Stimulated activated CD8-positive, alpha-beta memory T cell treated with anti-CD3 and anti-CD28 coated beads, Interleukin-4, amount 100 ng/mL, for 1 hour (primary cell): Measurements from ENCODE around the gene CACNA2D2.

Source experiments
- DNase-seq, 2 donors: peaks; one replicate each; pipeline ENCODE4 v3.0.0-alpha.2; 2020; ENCODE audit warnings: low read depth in 2 of 2, low spot score in 1 of 2

The CACNA2D2 gene

GRCh38 chr3:50470658-50471057 lies 32.8 kb downstream of the CACNA2D2 start:
- DNase-seq, result no peak

DNA sequence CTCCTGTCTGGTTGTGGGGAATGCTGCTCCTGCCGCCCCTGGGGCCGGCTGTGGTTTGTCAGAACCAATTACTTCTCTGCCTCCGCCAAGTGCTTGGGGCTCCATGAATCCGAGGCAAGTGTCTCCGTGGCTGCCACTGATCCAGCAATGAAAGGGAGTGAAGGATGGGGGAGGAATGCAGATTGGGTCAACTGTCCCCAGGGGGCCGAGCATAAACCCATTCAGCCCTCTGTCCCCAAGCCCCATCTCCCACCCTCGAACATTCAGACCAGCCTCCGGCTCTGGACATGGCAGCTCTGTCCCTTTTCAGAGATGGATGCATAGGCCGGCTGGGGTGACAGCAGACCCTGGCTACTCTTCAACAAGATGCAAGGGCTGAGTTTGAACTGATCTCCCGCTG lies 35.5 kb downstream of the CACNA2D2 start:
- no peak for DNase-seq

- DNase-seq, result no peak
Observed at GRCh38 chr3:50466177-50466576, 37.3 kb downstream of the CACNA2D2 start.

GRCh38 chr3:50464569-50464968 lies 38.9 kb downstream of the CACNA2D2 start:
- no peak for DNase-seq

- no peak for DNase-seq
Observed at GRCh38 chr3:50459785-50460184, 43.6 kb downstream of the CACNA2D2 start.

DNA sequence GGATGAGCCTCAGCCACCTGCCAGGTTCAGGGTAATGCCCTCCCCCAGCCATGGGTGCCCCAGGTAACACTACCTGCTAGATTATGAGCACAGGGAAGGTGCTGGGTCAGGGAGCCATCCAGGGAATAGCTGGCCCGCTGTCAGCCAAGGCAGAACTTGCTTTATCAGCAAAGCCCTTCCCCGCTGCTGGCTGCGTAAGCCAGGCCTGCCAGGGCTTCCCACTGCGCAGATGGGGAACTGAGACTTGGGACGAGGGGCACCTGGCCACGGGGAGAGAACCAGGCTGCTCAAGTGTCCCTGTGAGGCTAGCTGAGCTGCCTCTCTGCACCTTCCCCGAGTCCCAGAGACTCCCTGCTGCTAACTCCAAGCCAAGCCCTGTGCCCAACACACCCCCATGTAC lies 45.4 kb downstream of the CACNA2D2 start:
- no peak for DNase-seq

DNA sequence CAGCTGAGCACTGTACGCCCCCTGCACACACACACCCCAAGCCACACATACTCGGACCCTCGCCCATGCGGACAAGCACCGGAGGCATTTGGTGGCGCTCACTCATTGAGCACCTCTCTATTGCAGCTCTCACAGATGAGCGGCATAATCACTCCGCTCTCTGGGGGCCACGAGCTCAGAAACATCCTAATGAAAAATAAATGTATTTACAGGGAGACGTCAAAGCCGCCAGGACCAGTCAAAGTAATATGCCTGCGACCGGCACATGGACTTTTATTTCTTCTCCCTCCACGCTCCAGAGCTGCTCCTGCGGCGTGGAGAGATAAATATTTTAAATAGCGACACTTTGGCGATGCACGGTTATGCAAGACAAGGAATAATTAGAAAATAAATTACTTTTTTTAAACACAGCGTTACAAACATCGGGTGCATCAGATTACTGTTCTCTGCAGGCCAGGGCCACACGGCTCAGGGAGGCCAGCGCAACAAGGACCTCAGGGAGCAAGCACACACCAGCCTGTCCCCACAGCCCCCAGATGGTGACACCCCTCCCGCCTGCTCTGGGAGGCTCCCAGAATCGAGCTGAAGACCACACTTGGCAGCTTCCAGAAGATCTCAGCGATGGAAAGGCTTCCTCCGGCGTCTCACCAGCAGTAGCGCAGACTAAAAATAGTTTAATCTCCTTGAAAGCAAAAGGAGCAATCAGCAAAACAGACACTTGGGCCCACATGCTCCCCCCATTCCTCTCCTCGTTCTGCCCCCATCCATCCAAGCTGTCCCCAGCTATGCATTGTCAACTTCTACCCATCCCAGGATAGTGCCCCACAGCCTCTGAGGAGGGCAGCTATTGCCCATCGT lies 48.0 kb downstream of the CACNA2D2 start:
- no peak for DNase-seq

- no peak for DNase-seq
Observed at GRCh38 chr3:50454481-50455070, 48.9 kb downstream of the CACNA2D2 start.

DNA sequence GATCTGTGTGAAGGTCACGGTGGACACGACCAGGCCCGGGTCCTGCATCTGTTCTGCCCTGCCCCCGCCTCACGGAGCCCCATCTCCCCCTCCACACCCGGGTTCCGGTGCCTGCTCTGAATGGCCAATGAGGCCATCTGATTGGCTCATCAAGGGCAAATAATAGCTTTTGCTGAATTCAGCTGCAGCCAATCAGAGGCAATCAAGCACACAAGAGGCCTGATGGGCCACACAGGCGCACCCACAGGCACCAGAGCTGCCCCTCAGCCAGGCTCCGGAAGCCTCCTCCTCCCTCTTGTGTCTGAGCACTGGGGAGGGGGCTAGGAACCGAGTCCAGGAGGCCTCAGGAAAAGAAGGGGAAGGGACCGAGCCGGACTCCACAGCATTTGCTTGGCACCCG lies 49.5 kb downstream of the CACNA2D2 start:
- DNase-seq, result no peak

- peak in 1 of 2 donors; percentile 49 for DNase-seq
Observed at GRCh38 chr3:50450209-50450921, 53.1 kb downstream of the CACNA2D2 start.

DNA sequence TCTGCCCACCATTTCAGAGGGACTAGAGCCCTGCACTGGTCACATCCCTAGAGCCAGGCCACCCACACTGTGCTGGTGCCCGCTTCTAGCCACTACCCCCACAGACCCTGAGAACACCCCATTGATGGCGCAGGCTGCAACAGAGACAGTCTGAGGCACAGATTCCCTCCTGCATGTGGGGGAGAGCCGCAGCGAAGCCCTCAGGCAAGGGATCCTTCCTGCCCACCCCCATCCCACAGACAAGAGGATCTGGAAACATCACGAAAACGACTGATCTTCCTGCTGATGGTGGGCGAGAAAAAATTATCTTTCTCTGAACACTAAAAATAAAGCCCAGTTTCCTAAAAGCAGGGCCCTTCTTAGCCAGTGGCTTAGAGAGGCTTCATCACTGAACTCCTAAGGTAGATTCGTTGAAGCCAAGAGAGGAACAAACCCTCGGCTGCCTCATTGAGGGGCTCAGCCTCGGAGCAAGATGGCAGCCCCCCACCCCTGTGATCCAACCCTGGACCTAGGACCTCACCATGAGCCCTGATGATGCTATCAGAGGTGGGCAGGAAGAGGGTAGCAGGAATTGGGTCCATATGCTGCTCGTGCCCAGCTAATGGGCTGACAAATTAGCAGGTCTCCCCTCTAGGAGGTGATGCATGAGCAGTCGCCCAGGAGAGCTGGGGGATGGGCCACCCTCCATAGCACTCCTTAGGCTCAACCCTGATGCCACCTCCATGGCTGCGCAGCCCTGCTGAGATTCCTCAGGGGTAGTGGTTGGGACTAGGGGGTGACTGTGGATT lies 54.5 kb downstream of the CACNA2D2 start:
- DNase-seq, result no peak

GRCh38 chr3:50447290-50447840 lies 56.1 kb downstream of the CACNA2D2 start:
- DNase-seq, result no peak

- no peak for DNase-seq
Observed at GRCh38 chr3:50445919-50446318, 57.5 kb downstream of the CACNA2D2 start.

DNA sequence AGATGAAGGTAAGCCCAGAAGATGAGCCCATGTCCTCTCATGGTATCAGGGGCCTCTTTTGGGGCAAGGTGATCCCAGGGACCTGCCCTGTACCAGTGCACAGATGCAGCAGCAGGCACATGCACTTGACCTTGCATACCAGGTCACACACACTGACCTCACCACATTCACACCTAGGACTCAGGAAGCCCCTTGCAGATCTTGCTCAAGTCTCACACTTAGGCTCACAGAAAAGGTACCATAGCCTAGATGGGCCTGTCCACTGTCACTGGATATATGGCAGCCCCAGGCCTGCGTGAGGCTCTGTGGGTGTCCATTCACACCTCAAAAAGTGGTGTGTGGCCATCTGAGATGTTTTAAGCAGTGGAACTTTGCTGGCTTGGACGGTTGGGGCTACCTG lies 58.7 kb downstream of the CACNA2D2 start:
- no peak for DNase-seq

GRCh38 chr3:50444213-50444612 lies 59.2 kb downstream of the CACNA2D2 start:
- DNase-seq, result no peak

GRCh38 chr3:50442945-50443579 lies 60.4 kb downstream of the CACNA2D2 start:
- no peak for DNase-seq

GRCh38 chr3:50441424-50442217 lies 61.8 kb downstream of the CACNA2D2 start:
- no peak for DNase-seq

DNA sequence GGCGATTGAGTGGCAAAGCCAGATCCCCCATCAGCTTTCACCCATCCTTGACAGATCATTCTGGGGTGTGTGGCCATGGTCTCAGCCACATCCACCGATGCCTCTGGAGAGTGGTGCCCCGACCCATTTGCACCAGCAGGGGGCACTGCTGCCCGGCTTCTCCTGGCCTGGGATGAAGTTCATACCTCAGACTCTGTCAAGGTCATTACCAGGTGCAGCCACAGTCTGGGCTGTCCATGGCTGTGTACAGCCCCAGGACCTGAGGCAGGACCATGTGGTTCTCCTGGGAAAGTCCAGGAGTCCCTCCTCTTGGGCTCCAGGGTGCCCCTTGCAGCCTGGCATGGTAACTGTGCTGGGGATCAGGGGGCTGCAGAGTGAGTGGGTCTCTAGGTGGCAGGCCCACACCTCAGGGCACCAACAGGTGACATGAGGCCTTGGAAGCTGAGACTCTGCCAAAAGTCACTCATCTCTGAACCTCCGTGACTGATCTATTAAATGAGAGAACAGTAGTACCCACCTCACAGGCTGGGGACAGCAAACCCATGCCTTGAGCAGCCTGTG lies 67.2 kb downstream of the CACNA2D2 start:
- DNase-seq, result peak; percentile 53 to 62

- DNase-seq, result no peak
Observed at GRCh38 chr3:50435371-50436113, 67.9 kb downstream of the CACNA2D2 start.
